Erythroblast (primary cell): ENCODE data around the gene FZD2.

Source experiments
- GATA1 ChIP-seq: IDR thresholded peaks from 2 replicates; pipeline ENCODE4 v1.6.1; 2011; ENCODE audit warnings: low read depth, mild to moderate bottlenecking, control low read depth, low read length, moderate library complexity
- POLR2A ChIP-seq: IDR thresholded peaks from 2 replicates; pipeline ENCODE4 v1.6.1; 2011; ENCODE audit warnings: mild to moderate bottlenecking, low read length

- TF ChIP-seq POLR2A = no peak
- TF ChIP-seq GATA1 = no peak
Measured at GRCh38 chr17:44530896-44531418, 26.3 kb upstream of the FZD2 start.
